Stimulated activated naive CD8-positive, alpha-beta T cell treated with anti-CD3 and anti-CD28 coated beads, Interleukin-15, Interleukin-2, amounts not matched to agents 100 U/mL and 50 U/mL, for 24 hours (primary cell): ENCODE results near the gene SLC15A2.
A peak's percentile ranks its signal among the peaks of the same experiment; 100 is the strongest.

Experiments used
- ATAC-seq: fragments of 150-1000 bp; cut with Tn5 transposase; one replicate; pipeline ENCODE4 v1.10.0; 2021
- DNase-seq: peaks from one replicate; pipeline ENCODE4 v3.0.0; 2021

SLC15A2 gene

GRCh38 chr3:121985846-121986245 lies 91.6 kb downstream of the SLC15A2 start:
- DNase-seq = no peak
- no peak for ATAC-seq

- DNase-seq (no peak), ATAC-seq (peak; percentile 76)
These were observed 93.9 kb downstream of the SLC15A2 start for GRCh38 chr3:121988146-121988545.

- DNase-seq (no peak), ATAC-seq (no peak)
These were observed 95.7 kb downstream of the SLC15A2 start for GRCh38 chr3:121989943-121990342.

GRCh38 chr3:121992601-121993560 lies 98.7 kb downstream of the SLC15A2 start:
- DNase-seq = no peak
- ATAC-seq = no peak
